Erythroblast (primary cell): ENCODE measurements around the gene RBKS.
"Not testable (repeated sequence)": the region's sequence is repeated elsewhere in the genome, so short reads cannot be mapped to it uniquely, and the experiment has no call there.

ENCODE experiments used
- DNase-seq, 2 experiments: peaks; one replicate each; lab custom pipeline; 2025; lab: John Stamatoyannopoulos, UW
- GATA1 ChIP-seq: IDR thresholded peaks from 2 replicates; pipeline ENCODE4 v1.6.1; 2011; ENCODE audit warnings: low read depth, mild to moderate bottlenecking, control low read depth, low read length, moderate library complexity
- POLR2A ChIP-seq: IDR thresholded peaks from 2 replicates; pipeline ENCODE4 v1.6.1; 2011; ENCODE audit warnings: mild to moderate bottlenecking, low read length

Gene RBKS

GRCh38 chr2:27893006-27893405 is 2.8 kb upstream of the RBKS start:
- TF ChIP-seq POLR2A (no peak), GATA1 (no peak)
- DNase-seq = no peak

- no peak for TF ChIP-seq POLR2A
- no peak for TF ChIP-seq GATA1
- DNase-seq = peak in 1 of 2 experiments; percentile 39
Observed at GRCh38 chr2:27891673-27892105, 1.5 kb upstream of the RBKS start.

GRCh38 chr2:27890924-27891672 is 911 bp upstream of the RBKS start:
- no peak for TF ChIP-seq GATA1
- peak; percentile 77 for TF ChIP-seq POLR2A
- peak; percentile 88 to 93 for DNase-seq

GRCh38 chr2:27889774-27890145 is 427 bp downstream of the RBKS start:
- DNase-seq = no peak
- TF ChIP-seq POLR2A (no peak), GATA1 (no peak)

- TF ChIP-seq GATA1 = no peak
- TF ChIP-seq POLR2A = no peak
- DNase-seq = no peak
Observed at GRCh38 chr2:27888790-27889189, 1.4 kb downstream of the RBKS start.

- TF ChIP-seq POLR2A (no peak), GATA1 (no peak)
- no peak for DNase-seq
Observed at GRCh38 chr2:27887830-27888229, 2.4 kb downstream of the RBKS start.

GRCh38 chr2:27887111-27887510 is 3.1 kb downstream of the RBKS start:
- no peak for DNase-seq
- TF ChIP-seq GATA1 (no peak), POLR2A (no peak)

GRCh38 chr2:27886322-27886721 is 3.9 kb downstream of the RBKS start:
- no peak for DNase-seq
- TF ChIP-seq GATA1 (no peak), POLR2A (no peak)

GRCh38 chr2:27885661-27886060 is 4.5 kb downstream of the RBKS start:
- DNase-seq = no peak

GRCh38 chr2:27885234-27885633 is 5.0 kb downstream of the RBKS start:
- TF ChIP-seq GATA1 (no peak), POLR2A (no peak)
- no peak for DNase-seq

More at GRCh38 chr2:27885661-27886060, 4.5 kb downstream of the RBKS start:
- TF ChIP-seq POLR2A (no peak), GATA1 (no peak)

GRCh38 chr2:27884601-27885000 is 5.6 kb downstream of the RBKS start:
- no peak for TF ChIP-seq POLR2A
- peak in 1 of 2 experiments; percentile 54 for DNase-seq

GRCh38 chr2:27882584-27882922 is 7.6 kb downstream of the RBKS start:
- not testable (repeated sequence) for DNase-seq

- DNase-seq = not testable (repeated sequence)
Observed at GRCh38 chr2:27881815-27882583, 8.2 kb downstream of the RBKS start.

GRCh38 chr2:27878825-27879224 is 11.4 kb downstream of the RBKS start:
- DNase-seq = no peak
- TF ChIP-seq POLR2A (no peak), GATA1 (no peak)
